Measurements from ENCODE around the gene ZNRF1.

GRCh38 chr16:75151798-75152197, 153.0 kb downstream of the ZNRF1 start:
- no peak for TF ChIP-seq PHF8 (IDR thresholded peaks at IDR 0.05; ENCODE audit: borderline replicate concordance, low read depth)
- no peak for TF ChIP-seq KDM1A (IDR thresholded peaks at IDR 0.05; ENCODE audit: low read depth)
- TF ChIP-seq CTCF (IDR thresholded peaks at IDR 0.05), result no peak
- no peak for TF ChIP-seq PBX3 (IDR thresholded peaks at IDR 0.05)
- TF ChIP-seq EP300 (IDR thresholded peaks at IDR 0.05), result no peak
- no peak for TF ChIP-seq CBX8 (IDR thresholded peaks at IDR 0.05)
- no peak for TF ChIP-seq USF2 (IDR thresholded peaks at IDR 0.05)
- TF ChIP-seq FOSB (CRISPR knock-in tag; IDR thresholded peaks at IDR 0.05), result no peak
- no peak for TF ChIP-seq RCOR1 (IDR thresholded peaks at IDR 0.05; ENCODE audit: low read depth, low read length)

Data from A549 (cell line).